GM04503 (cell line): Measurements from ENCODE around the gene AMIGO3.
"Not testable (repeated sequence)": the region's sequence is repeated elsewhere in the genome, so short reads cannot be mapped to it uniquely, and the experiment has no call there.

Source experiments
- DNase-seq: peaks from one replicate; pipeline ENCODE4 v3.0.0-alpha.2; 2012; ENCODE audit warnings: low read depth

Gene AMIGO3

DNA sequence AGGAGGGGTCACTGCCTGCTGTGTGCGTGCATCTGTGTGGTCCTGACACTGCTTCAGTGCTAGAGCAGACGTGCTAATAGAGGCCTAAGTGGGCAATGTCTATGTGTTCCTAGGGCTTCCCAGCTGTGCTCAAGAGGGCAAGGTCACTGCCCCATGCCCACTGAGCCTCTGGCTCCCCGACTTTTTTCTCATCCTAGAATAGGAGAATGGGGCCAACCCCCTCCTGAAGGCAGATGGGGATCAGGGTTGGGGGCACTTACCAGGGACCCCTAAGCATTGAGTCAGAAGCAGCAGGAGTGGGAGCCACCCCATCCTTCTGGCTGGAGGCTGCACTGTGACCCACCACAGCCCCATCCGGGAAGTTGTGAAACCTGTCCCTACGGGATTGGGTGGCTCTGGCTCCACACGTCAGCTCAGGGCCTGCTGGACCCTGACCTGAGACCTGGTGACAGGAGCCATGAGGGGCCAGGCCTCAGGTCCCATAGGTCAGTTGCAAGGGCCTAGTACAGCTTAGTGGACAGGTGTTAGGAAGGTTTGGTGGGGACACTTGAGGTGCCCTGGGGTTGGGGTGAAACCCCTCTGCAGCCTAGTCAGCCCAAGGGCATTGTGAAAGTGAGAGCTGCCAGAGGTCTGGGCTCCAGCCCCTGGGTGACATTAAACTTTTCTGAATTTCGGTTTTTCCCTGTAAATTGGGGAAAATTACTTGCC lies 31.0 kb downstream of the AMIGO3 start:
- not testable (repeated sequence) for DNase-seq

GRCh38 chr3:49687424-49687795 lies 32.1 kb downstream of the AMIGO3 start:
- not testable (repeated sequence) for DNase-seq

GRCh38 chr3:49686769-49687423 lies 32.6 kb downstream of the AMIGO3 start:
- not testable (repeated sequence) for DNase-seq

GRCh38 chr3:49686346-49686745 lies 33.1 kb downstream of the AMIGO3 start:
- DNase-seq: not testable (repeated sequence)

GRCh38 chr3:49685846-49686245 lies 33.6 kb downstream of the AMIGO3 start:
- DNase-seq: not testable (repeated sequence)

GRCh38 chr3:49685103-49685502 lies 34.4 kb downstream of the AMIGO3 start:
- DNase-seq: not testable (repeated sequence)

GRCh38 chr3:49684453-49684852 lies 35.0 kb downstream of the AMIGO3 start:
- not testable (repeated sequence) for DNase-seq

GRCh38 chr3:49683162-49683561 lies 36.3 kb downstream of the AMIGO3 start:
- no peak for DNase-seq

GRCh38 chr3:49681543-49681942 lies 37.9 kb downstream of the AMIGO3 start:
- DNase-seq: no peak

GRCh38 chr3:49681232-49681522 lies 38.3 kb downstream of the AMIGO3 start:
- DNase-seq: no peak

GRCh38 chr3:49680493-49681231 lies 38.8 kb downstream of the AMIGO3 start:
- no peak for DNase-seq

GRCh38 chr3:49675912-49676311 lies 43.6 kb downstream of the AMIGO3 start:
- DNase-seq: no peak

DNA sequence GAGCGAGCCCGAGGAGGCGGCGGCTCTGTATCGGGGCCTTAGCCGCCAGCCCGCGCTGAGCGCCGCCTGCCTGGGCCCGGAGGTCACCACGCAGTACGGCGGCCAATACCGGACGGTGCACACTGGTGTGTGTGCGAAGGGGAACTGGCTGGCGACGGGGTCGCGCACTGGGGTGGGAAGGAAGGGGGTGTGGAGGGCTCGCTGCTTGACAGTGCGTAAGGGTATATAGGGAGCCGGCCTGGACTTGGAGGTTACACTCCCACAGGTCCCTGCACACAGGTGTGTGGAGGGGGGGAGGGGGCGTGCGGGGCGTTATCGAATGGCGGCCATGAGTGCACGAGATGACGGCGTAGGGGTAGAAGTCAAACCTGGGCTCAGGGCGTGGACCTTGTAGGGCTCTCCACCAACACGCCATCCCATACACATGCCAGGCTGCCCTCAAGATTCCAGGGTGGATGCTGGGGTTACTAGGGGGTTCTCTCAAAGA lies 44.9 kb downstream of the AMIGO3 start:
- DNase-seq: no peak

DNA sequence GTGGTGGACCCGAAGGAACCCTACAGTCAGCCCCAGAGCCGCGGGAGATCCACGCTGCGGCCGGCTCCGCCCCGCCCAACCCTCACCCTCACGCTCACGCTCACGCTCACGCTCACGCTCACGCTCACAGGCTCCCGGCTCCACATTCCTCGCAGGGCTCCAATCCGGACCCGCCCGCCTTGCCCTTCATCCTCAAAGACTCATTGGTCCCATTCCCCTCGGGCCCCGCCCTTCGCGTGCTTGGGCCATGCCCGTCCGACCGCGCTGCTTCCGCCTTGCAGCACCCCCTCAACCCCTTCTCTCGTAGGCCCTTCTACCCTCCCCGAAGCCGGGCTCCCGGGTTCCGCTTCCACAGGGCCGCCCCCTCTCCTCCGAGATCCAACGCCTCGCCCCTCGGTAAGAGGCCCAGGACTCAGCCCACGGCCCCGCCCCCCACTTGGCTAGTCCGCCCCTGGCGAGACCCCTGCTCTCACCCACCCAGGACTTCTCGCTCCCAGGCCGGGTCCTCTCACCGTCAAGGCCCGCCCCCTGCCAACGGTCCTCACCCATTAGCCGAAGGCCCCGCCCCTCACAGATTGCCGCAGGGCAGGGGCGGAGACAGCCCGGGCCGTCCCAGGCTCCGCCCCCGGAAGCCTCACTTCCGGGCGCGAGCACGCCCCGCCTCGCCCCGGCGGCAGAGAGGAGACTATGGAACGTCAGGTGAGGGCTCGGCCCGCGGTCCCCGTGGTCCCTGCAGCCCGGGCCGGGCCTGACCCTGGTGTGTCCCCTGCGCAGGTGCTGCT lies 45.6 kb downstream of the AMIGO3 start, which contains the start of gene APEH:
Gene APEH, plus strand, starts transcription at position 637 of the 782 bp plus-strand sequence. Its CDS starts 51 bp downstream, at position 688.
- DNase-seq: peak; percentile 89

DNA sequence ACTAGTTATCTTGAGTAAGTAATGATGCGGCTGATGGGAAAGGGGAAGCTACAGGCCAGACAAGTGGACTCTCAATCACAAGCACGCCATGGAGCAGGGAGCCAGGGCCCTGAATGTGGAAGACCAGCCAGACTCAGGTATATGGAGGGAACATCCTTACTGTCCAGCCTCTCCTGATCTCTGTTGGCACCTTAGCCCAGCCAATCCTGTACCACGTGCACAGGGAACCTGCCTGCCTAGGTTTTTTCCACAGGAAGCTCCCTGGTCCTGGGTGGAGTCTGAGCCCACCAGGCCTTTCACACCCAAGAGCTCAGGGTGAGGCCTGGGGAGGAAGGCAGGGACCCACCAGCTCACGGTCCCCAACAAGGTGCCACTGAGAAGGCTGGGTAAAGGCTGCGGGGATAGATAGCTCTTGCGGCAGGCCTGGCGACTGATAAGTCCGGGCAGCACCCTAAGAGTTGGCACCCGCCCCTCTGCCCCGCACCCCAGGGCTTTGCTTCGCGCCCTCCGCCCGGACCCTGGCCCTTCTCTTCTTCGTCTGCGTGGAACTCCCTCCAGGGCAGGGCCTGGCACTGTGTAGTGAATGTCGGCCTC lies 46.3 kb downstream of the AMIGO3 start:
- no peak for DNase-seq

DNA sequence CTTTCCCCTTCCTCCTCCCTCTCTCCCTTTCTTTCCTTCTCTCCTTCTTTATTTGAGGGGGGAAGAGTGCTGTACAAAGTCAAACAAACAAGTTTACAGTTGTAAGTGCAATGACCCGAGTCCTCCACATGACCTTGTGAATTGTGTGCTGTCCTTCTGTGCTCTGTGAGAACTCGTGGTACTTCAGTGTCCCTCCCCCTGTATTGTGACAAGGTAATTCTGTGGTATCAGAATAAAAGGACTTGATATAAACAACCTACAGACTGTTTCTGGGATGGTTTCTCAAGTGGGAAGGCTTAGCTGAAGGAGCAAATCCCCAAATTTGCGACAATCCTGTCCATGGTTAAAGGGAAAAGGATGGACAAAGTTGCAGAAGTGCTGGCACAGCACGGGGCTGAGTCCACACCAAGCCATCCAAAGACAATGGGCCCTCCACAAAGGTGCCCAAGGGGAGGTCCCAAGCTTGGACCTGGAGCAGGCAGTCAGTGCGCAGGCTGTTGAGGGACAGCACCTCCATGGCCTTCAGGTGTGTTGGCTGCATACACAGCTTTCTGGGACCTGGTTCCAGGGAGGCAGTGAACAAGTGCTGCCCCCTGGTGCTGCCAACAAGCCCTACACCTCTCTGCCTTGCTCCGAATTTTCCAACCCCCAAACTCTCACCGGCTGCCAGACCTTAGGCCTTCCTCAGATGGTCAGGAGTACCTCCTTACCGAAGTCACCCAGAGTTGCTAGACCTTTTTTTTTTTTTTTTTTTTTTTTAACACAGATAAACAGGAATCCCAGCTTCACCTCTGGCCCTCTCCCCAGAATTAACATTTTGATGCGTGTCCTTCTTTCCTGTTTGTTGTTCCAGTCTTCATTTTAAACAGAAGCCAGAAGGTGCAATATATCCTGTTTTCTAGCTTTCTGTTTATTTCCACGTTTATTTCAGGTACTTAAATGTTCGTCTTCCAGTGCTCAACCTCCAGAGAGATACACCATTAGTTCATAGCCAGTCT lies 47.9 kb downstream of the AMIGO3 start:
- no peak for DNase-seq

GRCh38 chr3:49670940-49671290 lies 48.6 kb downstream of the AMIGO3 start:
- DNase-seq: no peak

DNA sequence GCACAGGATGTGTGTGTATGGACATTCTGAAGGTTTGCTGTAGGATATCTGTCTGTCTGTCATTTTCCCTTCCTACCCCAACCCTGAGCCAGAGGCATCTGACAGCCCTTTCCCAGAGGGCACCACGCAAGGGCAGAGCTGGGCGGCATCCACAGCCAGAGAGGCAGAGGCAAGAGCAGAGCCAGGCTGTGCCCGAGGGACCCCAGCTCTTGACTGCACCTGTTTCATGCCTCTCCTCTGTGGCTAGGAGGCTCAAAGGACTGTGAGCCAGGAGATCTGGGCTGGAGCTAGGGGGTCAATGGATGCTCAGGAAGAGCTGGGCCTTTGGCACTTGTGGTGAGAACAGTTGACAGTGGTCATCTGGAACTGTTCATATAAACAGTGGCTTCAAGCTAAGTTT lies 50.1 kb downstream of the AMIGO3 start:
- no peak for DNase-seq

DNA sequence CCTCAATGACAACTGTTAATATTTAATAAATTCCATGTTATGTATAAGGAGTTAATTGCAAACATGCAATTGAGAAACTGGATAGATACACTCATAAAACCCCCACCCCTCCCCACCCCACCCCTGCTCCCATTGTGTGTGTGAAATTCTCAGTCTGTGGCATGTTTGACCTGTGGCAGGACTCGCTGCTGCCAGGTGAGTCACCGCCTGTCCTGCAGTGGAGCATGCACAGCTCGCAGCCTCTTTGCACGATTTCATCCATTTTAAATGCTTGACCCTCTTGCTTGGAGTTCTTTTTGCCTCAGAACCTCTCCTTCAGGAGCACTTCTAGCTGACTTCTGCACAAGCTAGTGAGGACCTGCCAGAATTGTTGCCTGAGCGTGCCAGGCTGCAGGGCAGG lies 50.6 kb downstream of the AMIGO3 start:
- no peak for DNase-seq

- no peak for DNase-seq
Observed at GRCh38 chr3:49668414-49668797, 51.1 kb downstream of the AMIGO3 start.
